Left ventricle myocardium inferior (tissue), 1 donor: ENCODE measurements around the gene RBMS1. TPM values are rescaled to one million over a fixed set of nuclear protein-coding genes. Genes with fewer than 3 reads are reported as not detected.

Source experiments
- DNase-seq: peaks from one replicate; pipeline ENCODE4 v3.0.0-alpha.2; 2020
- H3K27ac ChIP-seq: fragments of 200-600 bp; replicated peaks from 2 replicates; pipeline ENCODE4 v1.8.0; 2021
- H3K27me3 ChIP-seq: fragments of 200-600 bp; 2 replicates; pipeline ENCODE4 v1.8.0; 2021; ENCODE audit warnings: low read depth
- H3K36me3 ChIP-seq: fragments of 200-600 bp; 2 replicates; pipeline ENCODE4 v1.8.0; 2021
- H3K4me1 ChIP-seq: fragments of 200-600 bp; 2 replicates; pipeline ENCODE4 v1.8.0; 2021
- H3K4me3 ChIP-seq: fragments of 200-600 bp; 2 replicates; pipeline ENCODE4 v1.8.0; 2021; ENCODE audit warnings: mild to moderate bottlenecking, moderate library complexity
- H3K9me3 ChIP-seq: fragments of 200-600 bp; replicated peaks from 2 replicates; pipeline ENCODE4 v1.8.0; 2021
- intact Hi-C: fragments of 100-400 bp; cut with micrococcal nuclease; formaldehyde crosslinking; loops from one replicate; pipeline ENCODE4 v1.11.0; 2022
- total RNA-seq: library from RNA; stranded (reverse); fragmentation: NEBNext Ultra II Directional; extraction: Animal tissue kit (Norgen Biotek cat#: 25700); gene quantifications from one replicate; pipeline ENCODE4 v1.2.1, GENCODE V29; 2021
- TF ChIP-seq, protein P1 (sequence below): fragments of 200-600 bp; IDR thresholded peaks from 2 replicates; pipeline ENCODE4 v1.8.0; 2021; ENCODE audit warnings: antibody characterized with exemption, mild to moderate bottlenecking, borderline replicate concordance
- donor health status: DM: no; HTN: yes; CAD: no; lungs with severe emphysema.

The RBMS1 gene
- total RNA-seq, 1 donor from 2014 or later: 56.2 TPM

DNA sequence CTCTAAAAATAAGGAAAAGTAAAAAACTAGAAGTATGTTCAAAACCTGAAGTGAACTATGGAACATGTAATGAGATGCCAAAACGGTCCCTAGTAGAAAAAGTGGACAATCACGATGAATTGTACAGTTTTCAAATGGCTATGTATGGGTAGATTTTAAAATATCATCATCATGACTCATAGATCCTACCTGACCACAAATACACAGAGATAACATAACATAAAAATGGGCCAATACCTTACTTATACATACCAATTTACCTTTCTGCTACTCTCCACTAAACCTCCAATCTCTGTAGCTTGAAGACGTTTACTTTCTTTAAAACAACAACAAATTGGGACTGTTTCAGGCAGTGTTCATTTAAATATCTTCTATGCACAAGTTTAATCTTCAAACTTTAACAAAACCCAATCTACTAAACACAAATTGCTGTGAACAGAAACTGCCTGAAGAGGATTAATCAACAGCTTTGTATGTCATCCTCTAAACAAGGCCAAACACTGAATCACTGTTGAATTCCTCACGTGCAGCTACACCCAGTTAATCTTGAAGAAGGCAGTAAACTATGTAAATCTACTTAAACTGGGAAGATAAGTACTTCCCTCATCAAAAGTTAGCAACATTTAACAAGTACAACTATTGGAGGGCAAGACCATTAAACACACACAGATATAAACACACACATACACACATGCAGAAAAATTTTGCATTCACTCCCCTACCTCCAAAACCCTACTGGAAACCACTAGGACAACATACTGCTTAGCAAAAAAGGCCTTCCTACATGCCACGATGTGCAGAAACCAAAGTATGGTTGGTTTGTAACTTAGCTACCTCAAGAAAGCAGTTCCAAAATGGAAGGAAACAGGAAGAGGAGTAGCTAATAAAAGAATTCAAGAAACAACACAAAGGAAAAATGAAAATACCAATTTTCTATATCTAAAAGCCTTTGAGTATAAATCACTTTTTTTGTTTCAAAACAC lies 90.3 kb downstream of the RBMS1 start:
- H3K36me3 ChIP-seq: no peaks in the 10 kb centered on the region
- no peaks in the 10 kb centered on the region for H3K27me3 ChIP-seq
- TF ChIP-seq, protein P1, sequence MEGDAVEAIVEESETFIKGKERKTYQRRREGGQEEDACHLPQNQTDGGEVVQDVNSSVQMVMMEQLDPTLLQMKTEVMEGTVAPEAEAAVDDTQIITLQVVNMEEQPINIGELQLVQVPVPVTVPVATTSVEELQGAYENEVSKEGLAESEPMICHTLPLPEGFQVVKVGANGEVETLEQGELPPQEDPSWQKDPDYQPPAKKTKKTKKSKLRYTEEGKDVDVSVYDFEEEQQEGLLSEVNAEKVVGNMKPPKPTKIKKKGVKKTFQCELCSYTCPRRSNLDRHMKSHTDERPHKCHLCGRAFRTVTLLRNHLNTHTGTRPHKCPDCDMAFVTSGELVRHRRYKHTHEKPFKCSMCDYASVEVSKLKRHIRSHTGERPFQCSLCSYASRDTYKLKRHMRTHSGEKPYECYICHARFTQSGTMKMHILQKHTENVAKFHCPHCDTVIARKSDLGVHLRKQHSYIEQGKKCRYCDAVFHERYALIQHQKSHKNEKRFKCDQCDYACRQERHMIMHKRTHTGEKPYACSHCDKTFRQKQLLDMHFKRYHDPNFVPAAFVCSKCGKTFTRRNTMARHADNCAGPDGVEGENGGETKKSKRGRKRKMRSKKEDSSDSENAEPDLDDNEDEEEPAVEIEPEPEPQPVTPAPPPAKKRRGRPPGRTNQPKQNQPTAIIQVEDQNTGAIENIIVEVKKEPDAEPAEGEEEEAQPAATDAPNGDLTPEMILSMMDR: no peak
- peaks cover 94% of the 10 kb centered on the region for H3K4me1 ChIP-seq
- no peaks in the 10 kb centered on the region for H3K9me3 ChIP-seq
- peak overlapping the region; percentile 21 for H3K27ac ChIP-seq
- intact Hi-C loops: no loop called here
- H3K4me3 ChIP-seq: peak overlapping the region; percentile 95
- DNase-seq: no peak

GRCh38 chr2:160402501-160402900 lies 91.1 kb downstream of the RBMS1 start:
- no peaks in the 10 kb centered on the region for H3K27me3 ChIP-seq
- peak overlapping the region; percentile 21 for H3K27ac ChIP-seq
- DNase-seq: no peak
- no peak overlapping the region for H3K4me3 ChIP-seq
- H3K9me3 ChIP-seq: no peaks in the 10 kb centered on the region
- intact Hi-C loops: no loop called here
- no peaks in the 10 kb centered on the region for H3K36me3 ChIP-seq
- H3K4me1 ChIP-seq: peaks cover 98% of the 10 kb centered on the region
- TF ChIP-seq, protein P1: no peak

DNA sequence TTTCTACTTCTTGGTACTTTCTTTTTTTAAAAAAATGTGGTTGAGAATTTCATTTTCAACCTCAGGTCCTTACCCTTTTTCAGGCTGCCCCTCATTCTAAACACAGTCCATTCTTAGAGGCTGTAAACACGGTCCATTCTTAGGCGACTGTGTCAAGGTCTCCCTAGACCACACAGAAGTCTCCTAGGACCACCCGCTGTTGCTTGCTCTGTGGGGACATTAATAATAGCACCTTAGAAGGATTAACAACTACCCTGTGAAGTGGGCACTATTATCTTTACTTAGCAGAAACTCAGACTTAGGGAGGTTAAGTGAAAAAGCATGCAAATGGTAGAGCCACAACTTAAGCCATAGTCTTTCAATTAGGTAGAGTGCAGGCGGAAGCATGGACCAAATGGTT lies 91.7 kb downstream of the RBMS1 start:
- H3K27me3 ChIP-seq: no peaks in the 10 kb centered on the region
- no peaks in the 10 kb centered on the region for H3K9me3 ChIP-seq
- DNase-seq: no peak
- intact Hi-C loops: no loop called here
- H3K4me1 ChIP-seq: peaks cover 100% of the 10 kb centered on the region
- H3K36me3 ChIP-seq: no peaks in the 10 kb centered on the region
- no peak overlapping the region for H3K4me3 ChIP-seq
- H3K27ac ChIP-seq: peak overlapping the region; percentile 21
- TF ChIP-seq, protein P1: no peak

- Histone ChIP-seq H3K36me3 (no peaks in the 10 kb centered on the region), H3K27me3 (no peaks in the 10 kb centered on the region), H3K27ac (no peak overlapping the region), H3K4me3 (no peak overlapping the region), H3K4me1 (peaks cover 96% of the 10 kb centered on the region), H3K9me3 (no peaks in the 10 kb centered on the region)
- intact Hi-C loops: no loop called here
- TF ChIP-seq, protein P1: no peak
- no peak for DNase-seq
These were observed 93.7 kb downstream of the RBMS1 start for GRCh38 chr2:160399880-160400279.

GRCh38 chr2:160397530-160397865 lies 96.1 kb downstream of the RBMS1 start:
- TF ChIP-seq, protein P1: no peak
- H3K36me3 ChIP-seq: no peaks in the 10 kb centered on the region
- no peaks in the 10 kb centered on the region for H3K9me3 ChIP-seq
- H3K4me3 ChIP-seq: no peak overlapping the region
- peak overlapping the region; percentile 3 for H3K27ac ChIP-seq
- intact Hi-C loops: no loop called here
- H3K27me3 ChIP-seq: no peaks in the 10 kb centered on the region
- DNase-seq: no peak
- H3K4me1 ChIP-seq: peaks cover 95% of the 10 kb centered on the region
